GM19467 (cell line): ENCODE data around the gene ZNF462.

Experiments
- ATAC-seq: cut with Tn5 transposase; IDR thresholded peaks from one replicate; pipeline ENCODE4 v1.9.1; 2021; ENCODE audit warnings: mild to moderate bottlenecking, moderate library complexity; ENCODE audit not compliant: unreplicated experiment

Gene ZNF462

GRCh38 chr9:106956971-106957370 is 94.0 kb downstream of the ZNF462 start:
- no peak for ATAC-seq

DNA sequence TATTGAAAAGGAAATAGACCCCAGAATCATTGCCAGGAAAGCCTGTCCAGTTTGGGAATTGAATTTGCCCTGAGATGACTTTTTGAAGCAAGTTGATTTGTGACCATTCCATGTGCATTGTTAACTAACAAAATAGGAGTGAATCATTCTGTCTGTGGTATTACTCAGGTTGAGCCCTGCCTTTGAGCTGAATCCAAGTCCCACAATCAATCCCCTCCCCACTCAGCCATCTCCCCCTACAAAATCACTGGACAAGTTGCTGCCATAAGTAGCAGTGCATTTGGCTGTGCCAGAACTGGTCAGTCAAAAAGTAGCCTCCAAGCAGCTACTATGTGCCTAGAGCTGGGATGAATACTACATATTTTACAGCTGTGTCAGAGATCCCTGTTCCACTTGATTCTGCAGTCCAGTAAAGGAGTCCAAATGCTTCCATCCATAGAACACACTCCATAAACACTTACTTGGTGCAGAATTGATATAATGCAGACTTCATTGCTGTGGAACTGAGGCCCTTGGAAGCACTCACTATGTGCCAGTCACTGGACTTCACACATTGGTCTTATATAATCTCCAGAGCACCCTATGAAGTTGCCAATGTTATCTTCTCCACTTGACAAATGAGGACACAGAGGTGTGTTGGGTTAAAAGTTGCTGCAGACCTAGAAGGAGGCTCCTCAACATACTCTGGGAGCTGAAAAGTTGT is 96.1 kb downstream of the ZNF462 start:
- no peak for ATAC-seq

DNA sequence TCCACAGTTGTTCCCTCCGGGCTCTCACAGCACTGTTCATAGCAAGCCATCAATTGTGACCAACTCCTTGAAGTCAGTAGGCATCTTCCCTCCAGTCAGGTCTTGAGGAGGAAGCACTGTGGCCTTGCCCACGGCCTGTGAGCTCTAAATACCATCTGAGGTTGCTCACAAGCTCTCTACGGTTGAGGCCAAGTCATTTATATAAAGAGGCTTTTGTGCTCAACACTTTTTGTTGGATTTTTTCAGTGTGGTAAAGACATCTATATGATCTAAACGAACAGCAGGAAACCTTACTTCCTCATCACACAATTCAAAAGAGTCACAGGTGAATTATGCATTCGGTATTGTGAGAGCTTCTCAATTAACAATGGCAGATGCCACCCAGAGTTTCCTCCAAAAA is 97.3 kb downstream of the ZNF462 start:
- no peak for ATAC-seq

DNA sequence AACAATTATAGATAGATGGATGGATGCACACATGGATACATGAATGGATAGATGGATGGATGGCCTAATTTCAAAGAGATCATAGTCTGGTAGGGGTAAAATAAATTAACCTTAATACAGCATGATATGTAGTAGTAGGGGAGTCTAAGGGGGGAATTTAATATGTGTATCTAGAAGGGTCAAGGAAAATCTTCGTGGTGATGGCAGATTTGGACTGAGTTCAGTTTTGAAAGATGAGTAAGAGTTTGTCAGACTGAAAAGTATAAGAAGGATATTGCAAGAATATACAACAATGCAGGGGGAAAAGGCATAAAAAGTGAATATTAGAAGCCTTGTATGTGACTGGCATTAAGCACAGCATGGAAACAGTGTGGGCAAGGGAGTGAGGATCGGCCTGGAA is 98.7 kb downstream of the ZNF462 start:
- no peak for ATAC-seq

DNA sequence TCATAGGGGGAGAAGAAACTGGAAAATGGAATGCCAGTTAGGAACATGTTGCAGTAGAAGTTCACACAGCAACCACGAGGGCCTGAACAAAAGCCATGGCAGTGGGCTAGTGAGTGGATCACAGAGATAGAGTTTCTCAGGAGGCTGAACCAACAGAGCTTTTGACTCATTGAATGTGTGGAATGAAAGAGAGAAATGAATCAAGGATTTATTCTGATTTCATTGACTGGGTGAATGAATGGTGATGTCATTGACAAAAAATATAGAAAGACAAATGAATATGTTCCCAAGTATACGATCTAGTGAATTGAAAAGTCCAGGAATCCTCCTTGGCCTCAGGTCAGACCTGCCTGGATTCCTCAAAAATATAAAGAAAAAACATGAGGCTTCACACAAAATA is 99.2 kb downstream of the ZNF462 start:
- ATAC-seq, result no peak

DNA sequence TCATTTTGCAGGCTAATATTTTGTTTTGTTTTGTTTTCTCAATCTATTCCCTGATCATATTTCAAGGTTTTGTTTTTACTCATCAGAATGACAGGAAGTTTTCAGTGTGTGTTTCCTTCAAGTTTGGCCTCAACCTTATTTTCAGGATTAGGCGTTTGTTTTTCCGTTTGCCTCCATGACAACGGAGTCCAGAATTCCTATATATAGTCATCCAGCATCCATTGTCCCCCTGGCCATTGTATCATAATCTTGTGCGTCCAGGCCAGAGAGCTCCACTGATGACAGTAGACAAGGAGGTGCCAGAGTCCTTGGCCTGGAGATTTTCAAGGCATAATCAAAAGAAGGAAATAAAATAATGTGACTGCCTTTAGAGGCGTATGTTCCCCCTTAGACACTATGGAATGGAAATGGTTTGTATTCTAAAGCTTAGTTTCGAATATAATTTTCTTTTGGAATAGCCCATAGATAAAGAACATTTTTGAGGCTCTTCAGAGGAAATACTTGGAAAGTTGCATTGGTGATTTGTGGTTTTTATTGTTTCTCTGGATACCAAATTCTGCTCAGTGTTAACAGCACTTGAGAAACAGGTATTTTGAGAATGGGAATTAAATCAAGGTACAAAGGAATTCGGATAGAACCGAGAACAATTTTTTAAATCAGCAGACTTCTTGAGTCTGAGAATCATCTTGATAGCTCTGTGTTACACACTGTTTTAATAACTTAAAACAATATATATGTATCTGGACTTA is 99.8 kb downstream of the ZNF462 start:
- no peak for ATAC-seq

- ATAC-seq, result no peak
Observed at GRCh38 chr9:106963684-106964083, 100.7 kb downstream of the ZNF462 start.

DNA sequence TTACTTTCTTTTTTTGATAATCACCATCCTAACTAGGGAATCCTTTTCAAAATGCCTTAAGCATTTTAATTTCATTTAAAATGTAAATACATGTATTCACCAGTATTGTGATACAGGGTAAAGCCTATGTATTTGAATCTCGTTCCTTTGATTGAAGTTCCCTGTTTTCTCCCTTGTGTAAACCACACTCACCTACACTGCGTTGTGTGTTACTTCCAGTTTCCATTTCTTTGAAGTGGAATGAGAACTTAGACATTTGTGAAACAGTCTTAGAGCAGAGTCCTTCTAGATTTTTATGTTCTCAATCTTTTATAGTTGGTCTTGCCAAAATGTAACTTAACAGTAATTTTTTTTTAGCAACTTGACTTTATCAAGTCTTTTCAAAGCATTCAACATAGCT is 101.4 kb downstream of the ZNF462 start:
- ATAC-seq, result peak; percentile 67

DNA sequence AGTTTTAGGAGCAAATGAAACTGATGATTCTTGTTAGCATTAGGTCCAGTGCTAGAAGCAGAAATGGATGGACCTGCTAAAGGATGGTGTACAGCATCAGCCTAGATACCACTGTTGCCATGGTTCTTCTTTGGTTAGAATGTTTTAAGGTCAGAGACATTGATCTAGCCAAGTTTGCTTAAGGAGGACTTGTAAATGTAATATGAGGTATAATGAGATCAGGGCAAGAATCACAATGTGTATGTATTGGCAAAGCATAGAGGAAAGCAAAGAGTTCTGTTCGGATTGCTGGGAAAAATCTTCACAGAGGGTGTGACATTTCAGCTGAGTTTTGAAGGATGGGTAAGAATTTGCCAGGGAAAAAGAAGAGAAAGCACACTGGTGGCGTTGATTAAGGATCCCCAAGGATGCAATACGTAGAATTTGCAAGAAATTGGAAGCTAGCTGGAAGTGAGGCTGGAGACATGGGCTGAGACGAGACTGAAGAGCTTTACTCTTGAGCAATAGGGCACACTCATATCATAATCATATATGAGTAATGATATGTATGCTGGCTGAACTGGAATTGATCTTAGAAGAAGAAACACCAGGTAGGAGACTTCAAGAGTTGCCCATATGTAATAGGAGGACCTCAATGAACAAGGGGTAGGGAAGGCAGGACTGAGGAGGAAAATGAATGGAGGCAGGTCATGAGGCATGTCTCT is 102.0 kb downstream of the ZNF462 start:
- ATAC-seq, result no peak

- no peak for ATAC-seq
Observed at GRCh38 chr9:106966481-106966880, 103.5 kb downstream of the ZNF462 start.

- no peak for ATAC-seq
Observed at GRCh38 chr9:106969696-106970095, 106.7 kb downstream of the ZNF462 start.

GRCh38 chr9:106970219-106970975 is 107.4 kb downstream of the ZNF462 start:
- no peak for ATAC-seq

DNA sequence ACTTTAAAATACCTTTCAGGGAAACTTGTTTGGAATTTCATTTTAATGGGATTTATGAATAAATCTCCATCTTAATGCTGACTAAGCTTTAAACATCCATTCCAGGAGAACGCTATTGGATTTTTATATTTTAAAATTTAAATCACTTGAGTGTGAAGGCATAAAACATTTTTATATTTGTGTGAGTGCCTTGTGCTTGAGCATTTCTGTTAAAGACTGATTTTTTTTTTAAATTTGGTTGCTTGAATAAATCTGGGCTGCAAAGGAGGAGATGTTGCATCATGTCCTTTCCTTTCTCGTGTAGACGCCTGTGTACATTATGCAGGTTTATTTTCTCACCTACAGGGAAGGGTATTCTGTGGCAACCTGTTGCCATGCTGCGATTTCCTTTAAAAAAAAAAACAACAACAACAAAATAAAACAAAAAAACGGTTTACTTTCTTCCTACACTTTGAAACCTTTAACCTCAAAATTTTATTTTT is 108.1 kb downstream of the ZNF462 start:
- ATAC-seq, result no peak

GRCh38 chr9:106972082-106972481 is 109.1 kb downstream of the ZNF462 start:
- no peak for ATAC-seq

- ATAC-seq, result no peak
Observed at GRCh38 chr9:106974341-106974740, 111.4 kb downstream of the ZNF462 start.

- no peak for ATAC-seq
Observed at GRCh38 chr9:106976772-106977171, 113.8 kb downstream of the ZNF462 start.

DNA sequence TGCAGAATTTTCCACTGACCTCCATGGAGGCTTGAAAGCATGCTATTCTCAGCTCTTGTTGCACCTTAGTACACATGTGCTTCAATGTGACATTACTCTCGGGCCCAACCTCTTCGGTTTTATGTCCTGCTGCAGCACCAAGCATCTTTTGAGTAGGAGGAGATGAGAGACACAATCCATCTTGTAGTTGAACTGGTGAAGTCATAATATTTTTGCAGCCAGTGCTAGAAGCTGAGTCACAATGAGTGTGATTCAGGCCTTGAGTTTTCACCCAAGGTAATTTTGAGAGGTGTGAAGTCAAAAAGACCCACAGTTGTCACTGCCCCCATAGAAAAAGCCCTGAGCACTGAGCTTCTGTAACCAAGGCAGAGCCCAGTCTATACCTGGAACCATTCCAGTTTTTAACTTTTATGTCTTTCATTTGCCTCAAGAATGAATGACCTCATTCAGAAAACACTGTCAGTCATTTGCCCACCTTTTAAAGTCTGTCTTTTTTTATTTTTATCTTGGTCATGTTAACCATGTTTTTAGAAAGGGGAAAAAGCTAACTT is 117.7 kb downstream of the ZNF462 start:
- no peak for ATAC-seq

DNA sequence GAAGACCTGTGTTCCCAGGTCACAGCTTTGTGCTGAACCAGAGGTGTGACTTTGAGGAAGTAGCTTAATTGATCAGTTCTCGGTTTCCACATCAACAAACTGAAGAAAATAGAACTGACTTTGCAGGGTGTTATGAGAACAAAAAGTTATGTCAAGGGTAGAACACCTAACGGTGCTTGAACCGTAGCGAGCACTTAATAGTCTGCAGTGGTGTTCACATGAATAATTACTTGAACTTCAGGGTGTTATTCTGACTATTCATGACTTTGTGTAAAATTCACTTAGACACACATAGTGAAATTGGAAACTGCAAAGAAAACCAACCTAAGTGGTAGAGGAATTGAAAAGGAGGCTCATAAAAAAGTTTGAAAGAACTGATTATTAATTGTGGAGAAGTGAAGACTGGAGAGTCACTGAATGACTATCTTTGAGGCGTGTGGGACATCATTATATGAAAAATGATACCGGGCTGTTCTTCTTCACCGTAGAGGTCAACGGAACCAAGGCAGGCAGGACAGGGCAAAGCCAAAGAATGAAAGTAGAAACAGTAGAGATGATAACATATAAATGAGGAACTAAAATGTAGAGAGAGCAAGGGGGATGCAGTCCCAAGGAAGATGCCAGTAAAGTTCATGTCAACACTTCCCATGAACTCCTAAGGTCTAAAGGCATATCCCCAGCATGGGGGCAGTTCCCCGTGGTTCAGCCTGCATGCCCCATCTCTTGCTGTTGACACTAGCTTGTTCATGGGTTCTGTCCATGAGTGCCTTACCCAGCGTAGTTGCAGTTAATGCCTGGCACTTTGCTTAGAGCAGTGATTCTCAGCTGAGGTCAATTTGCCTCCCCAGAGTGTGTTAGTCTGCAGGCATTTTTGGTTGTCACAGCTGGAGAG is 118.7 kb downstream of the ZNF462 start:
- ATAC-seq, result peak; percentile 67

DNA sequence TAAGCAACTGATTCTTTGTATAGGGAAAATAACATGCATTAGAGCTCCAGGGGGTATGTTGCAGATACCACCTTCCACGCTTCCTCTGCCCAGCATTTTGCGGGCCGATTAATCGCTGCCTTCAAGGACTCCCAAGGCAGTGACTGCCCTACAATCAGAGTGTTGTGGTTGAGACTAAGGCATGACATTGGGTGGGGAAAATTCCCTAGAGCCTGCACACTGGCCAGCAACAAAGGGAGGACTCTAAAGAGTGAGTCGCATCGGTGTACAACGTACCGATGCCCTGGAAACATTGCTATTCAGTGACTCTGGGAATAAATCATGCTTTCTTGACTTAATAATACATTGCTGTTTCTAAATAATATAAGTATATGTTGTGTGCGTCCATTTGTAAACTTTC is 119.7 kb downstream of the ZNF462 start:
- no peak for ATAC-seq

- no peak for ATAC-seq
Observed at GRCh38 chr9:106983346-106983745, 120.4 kb downstream of the ZNF462 start.
